ENCODE results near the gene TOX2. TPM values are rescaled to one million over a fixed set of nuclear protein-coding genes. Genes with fewer than 3 reads are reported as not detected.

Gene TOX2, protein sequence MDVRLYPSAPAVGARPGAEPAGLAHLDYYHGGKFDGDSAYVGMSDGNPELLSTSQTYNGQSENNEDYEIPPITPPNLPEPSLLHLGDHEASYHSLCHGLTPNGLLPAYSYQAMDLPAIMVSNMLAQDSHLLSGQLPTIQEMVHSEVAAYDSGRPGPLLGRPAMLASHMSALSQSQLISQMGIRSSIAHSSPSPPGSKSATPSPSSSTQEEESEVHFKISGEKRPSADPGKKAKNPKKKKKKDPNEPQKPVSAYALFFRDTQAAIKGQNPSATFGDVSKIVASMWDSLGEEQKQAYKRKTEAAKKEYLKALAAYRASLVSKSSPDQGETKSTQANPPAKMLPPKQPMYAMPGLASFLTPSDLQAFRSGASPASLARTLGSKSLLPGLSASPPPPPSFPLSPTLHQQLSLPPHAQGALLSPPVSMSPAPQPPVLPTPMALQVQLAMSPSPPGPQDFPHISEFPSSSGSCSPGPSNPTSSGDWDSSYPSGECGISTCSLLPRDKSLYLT
- total RNA-seq: 1 to 10 TPM in 2 of 3 donors, under 1 TPM in 1; 0.93 to 1.8 (median 1.2) TPM
- 0.38 TPM for total RNA-seq (2013)

DNA sequence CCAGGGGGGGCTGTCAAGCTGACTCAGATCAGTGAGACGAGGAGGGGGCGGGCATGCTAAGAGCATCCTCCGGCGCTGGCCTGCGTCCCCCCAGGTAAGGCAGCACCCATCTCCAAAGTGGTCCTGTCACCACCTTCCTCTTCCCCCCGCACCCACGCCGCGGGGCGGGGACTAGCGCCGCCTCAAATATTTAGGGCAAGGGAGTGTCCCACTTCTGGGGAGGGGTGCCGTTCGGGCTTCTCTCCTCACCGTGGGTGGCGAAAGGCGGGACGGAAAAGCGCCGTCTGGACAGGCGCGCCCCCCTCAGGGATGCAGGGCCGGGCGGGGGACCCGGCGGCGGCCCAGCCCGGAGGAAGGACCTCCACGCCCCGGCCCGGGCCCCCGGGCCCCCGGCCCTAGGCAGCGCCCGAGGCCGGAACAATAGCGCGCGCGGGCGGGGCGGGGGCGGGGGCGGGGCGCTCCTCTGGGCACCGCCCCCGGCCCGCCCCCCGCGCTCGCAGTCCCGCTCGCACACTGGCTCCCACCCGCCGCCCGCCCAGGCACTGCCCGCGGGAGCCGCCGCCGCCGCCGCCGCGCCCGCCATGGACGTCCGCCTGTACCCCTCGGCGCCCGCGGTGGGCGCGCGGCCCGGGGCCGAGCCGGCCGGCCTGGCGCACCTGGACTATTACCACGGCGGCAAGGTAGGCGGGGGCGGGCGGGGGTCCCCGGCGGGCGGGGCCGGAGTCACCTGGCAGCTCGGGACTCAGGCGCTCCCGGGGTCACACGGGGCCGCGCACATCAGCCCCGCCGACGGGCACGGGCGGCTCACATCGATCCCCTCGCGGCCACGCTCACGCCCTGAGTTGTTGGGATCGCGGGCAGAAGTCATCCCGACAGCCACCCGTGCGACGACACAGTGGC is at the start of gene TOX2:
TOX2 (plus strand) TSS at position 542 of the 900 bp plus-strand sequence; CDS start at position 582, 40 bp downstream.
- ATAC-seq: peak; percentile 49 to 69 (median 68)
- intact Hi-C loops (cut with micrococcal nuclease): loop anchor here (2.0 to 10.0 kb wide), 2 partner anchors 44 to 60 kb away; no protein-coding TSS in a partner anchor
- H3K4me3 ChIP-seq (ENCODE audit: low read length): peak within 1 kb of the TSS; percentile 36
- no peak for TF ChIP-seq CTCF (IDR thresholded peaks at IDR 0.05)
- Mint-ChIP-seq H3K4me3 (peak within 1 kb of the TSS; percentile 89), H3K4me1 (peaks cover 14 to 22% of the 10 kb centered on the region in 2 donors), H3K36me3 (no peaks in the 10 kb centered on the region), H3K27me3 (ENCODE audit: low read depth in 2 of 2) (peaks cover 57 to 72% of the 10 kb centered on the region in 2 donors), H3K27ac (peak within 1 kb of the TSS; percentile 63 to 86), H3K9me3 (no peaks in the 10 kb centered on the region)
- peaks cover 3% of the 10 kb centered on the region for H3K9me3 ChIP-seq (ENCODE audit: control insufficient read depth, insufficient read depth, low read length)
- peaks cover 25% of the 10 kb centered on the region for H3K4me1 ChIP-seq (ENCODE audit: control insufficient read depth, insufficient read depth, low read length)
- no peak within 1 kb of the TSS for H3K27ac ChIP-seq (ENCODE audit: low read length)
- no peaks in the 10 kb centered on the region for H3K36me3 ChIP-seq (ENCODE audit: control insufficient read depth, insufficient read depth, low read length)
- peak; percentile 43 to 68 for DNase-seq
- WGBS (ENCODE audit: insufficient coverage): 2% methylated on average over 111 of the region's 111 CpGs
- peaks cover 25% of the 10 kb centered on the region for H3K27me3 ChIP-seq (ENCODE audit: control insufficient read depth, insufficient read depth, low read length)

DNA sequence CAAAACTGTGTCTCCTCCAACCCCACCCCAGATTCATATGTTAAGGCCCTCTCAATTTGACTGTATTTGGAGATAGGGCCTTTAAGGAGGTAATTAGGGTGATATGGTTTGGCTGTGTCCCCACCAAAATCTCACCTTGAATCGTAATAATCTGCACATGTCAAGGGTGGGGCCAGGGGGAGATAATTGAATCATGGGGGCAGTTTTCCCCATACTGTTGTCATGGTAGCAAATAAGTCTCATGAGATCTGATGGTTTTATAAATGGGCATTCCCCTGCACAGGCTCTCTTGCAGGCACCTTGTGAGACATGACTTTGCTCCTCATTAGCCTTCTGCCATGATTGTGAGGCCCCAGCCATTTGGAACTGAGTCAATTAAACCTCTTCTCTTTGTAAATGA is 46.6 kb upstream of the TOX2 start:
- Histone ChIP-seq H3K4me3 (ENCODE audit: low read length) (no peak overlapping the region), H3K9me3 (ENCODE audit: control insufficient read depth, insufficient read depth, low read length) (no peaks in the 10 kb centered on the region), H3K27me3 (ENCODE audit: control insufficient read depth, insufficient read depth, low read length) (no peaks in the 10 kb centered on the region), H3K4me1 (ENCODE audit: control insufficient read depth, insufficient read depth, low read length) (no peaks in the 10 kb centered on the region), H3K27ac (ENCODE audit: low read length) (no peak overlapping the region), H3K36me3 (ENCODE audit: control insufficient read depth, insufficient read depth, low read length) (no peaks in the 10 kb centered on the region)
- 100% methylated on average over 1 of the region's 1 CpG for WGBS (ENCODE audit: insufficient coverage)
- Mint-ChIP-seq H3K27me3 (ENCODE audit: low read depth in 2 of 2) (peaks cover 13 to 20% of the 10 kb centered on the region in 2 donors), H3K4me1 (no peaks in the 10 kb centered on the region), H3K27ac (no peak overlapping the region), H3K9me3 (no peaks in the 10 kb centered on the region), H3K4me3 (no peak overlapping the region), H3K36me3 (no peaks in the 10 kb centered on the region)
- no peak for TF ChIP-seq CTCF (IDR thresholded peaks at IDR 0.05)
- no peak for DNase-seq
- ATAC-seq: no peak
- intact Hi-C loops (cut with micrococcal nuclease): no loop called here

DNA sequence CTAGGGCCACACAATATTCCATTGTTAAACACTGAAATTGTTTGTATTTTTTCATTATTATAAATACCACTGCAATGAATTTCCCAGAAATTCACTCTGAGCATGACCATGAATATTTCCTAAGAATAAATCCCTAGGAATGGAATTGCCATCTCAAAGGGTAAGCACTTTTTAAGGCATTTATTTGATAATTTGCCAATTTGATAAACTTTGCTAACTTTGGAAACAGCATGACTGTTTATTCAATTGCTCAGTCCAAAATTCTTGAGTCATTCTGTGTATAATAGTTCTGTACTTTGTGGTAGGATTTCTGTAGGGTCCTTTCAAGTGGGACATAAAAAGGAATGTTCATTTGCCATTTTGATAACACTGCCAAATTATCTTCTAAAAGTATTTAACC is 44.2 kb upstream of the TOX2 start:
- Histone ChIP-seq H3K4me1 (ENCODE audit: control insufficient read depth, insufficient read depth, low read length) (no peaks in the 10 kb centered on the region), H3K27me3 (ENCODE audit: control insufficient read depth, insufficient read depth, low read length) (no peaks in the 10 kb centered on the region), H3K4me3 (ENCODE audit: low read length) (no peak overlapping the region), H3K27ac (ENCODE audit: low read length) (no peak overlapping the region), H3K36me3 (ENCODE audit: control insufficient read depth, insufficient read depth, low read length) (no peaks in the 10 kb centered on the region), H3K9me3 (ENCODE audit: control insufficient read depth, insufficient read depth, low read length) (no peaks in the 10 kb centered on the region)
- Mint-ChIP-seq H3K27me3 (ENCODE audit: low read depth in 2 of 2) (peaks cover 15 to 28% of the 10 kb centered on the region in 2 donors), H3K27ac (no peak overlapping the region), H3K9me3 (no peaks in the 10 kb centered on the region), H3K4me3 (no peak overlapping the region), H3K36me3 (no peaks in the 10 kb centered on the region), H3K4me1 (no peaks in the 10 kb centered on the region)
- DNase-seq (no peak), ATAC-seq (no peak)
- no peak for TF ChIP-seq CTCF (IDR thresholded peaks at IDR 0.05)
- intact Hi-C loops (cut with micrococcal nuclease): no loop called here
